HEK293T (cell line): Measurements from ENCODE around the gene EGF.

Source experiments
- FOXK2 ChIP-seq: fragments of 450-650 bp; IDR thresholded peaks from 2 replicates; pipeline ENCODE4 v1.6.1; 2016; ENCODE audit warnings: mild to moderate bottlenecking
- HDGF ChIP-seq: fragments of 450-650 bp; IDR thresholded peaks from 2 replicates; pipeline ENCODE4 v1.6.1; 2017; ENCODE audit warnings: antibody characterized with exemption, borderline replicate concordance
- PKNOX1 ChIP-seq: fragments of 450-650 bp; IDR thresholded peaks from 2 replicates; pipeline ENCODE4 v1.6.1; 2016
- SP1 ChIP-seq: fragments of 450-650 bp; IDR thresholded peaks from 2 replicates; pipeline ENCODE4 v1.6.1; 2017
- SUZ12 ChIP-seq: fragments of 450-650 bp; IDR thresholded peaks from 2 replicates; pipeline ENCODE4 v1.6.1; 2016; ENCODE audit warnings: mild to moderate bottlenecking

DNA sequence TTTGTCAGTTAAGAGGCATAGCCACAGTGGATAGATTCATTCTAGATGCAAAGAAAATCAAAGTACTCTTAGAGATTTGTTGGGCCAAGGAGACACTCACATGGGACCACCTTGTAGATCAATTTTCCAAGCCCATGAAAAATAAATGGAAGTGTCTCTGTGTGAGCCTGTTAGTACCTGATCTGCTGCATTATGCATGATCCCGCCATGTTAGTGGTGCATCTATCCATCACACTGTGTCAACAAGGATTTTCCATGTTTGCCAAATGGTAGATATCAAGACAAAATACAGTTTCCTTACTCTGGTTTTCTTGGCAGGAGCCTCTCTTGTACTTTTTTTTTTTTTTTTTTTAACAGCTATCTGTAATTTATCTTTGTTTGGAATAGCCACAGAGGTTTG lies 112.4 kb downstream of the EGF start:
- TF ChIP-seq SP1 (no peak), PKNOX1 (no peak), FOXK2 (no peak), HDGF (no peak), SUZ12 (no peak)
